Neural cell (in vitro differentiated cells): ENCODE results near the gene DNAJB1.

ENCODE experiments used
- CTCF ChIP-seq: fragments of 450-650 bp; IDR thresholded peaks from 2 replicates; pipeline ENCODE4 v1.5.1; 2014; ENCODE audit warnings: antibody characterized with exemption, mild to moderate bottlenecking, moderate library complexity; ENCODE audit not compliant: poor library complexity, severe bottlenecking
- EP300 ChIP-seq: fragments of 450-650 bp; conservative IDR thresholded peaks from 2 replicates; pipeline ENCODE4 v1.6.1; 2014; ENCODE audit warnings: antibody characterized with exemption, mild to moderate bottlenecking, moderate library complexity; ENCODE audit not compliant: poor library complexity, severe bottlenecking
- EZH2 ChIP-seq: fragments of 200-600, 300-800 bp; shearing (Covaris generic), sonication (generic); IDR thresholded peaks from 2 replicates; pipeline ENCODE4 v1.6.1; 2014; ENCODE audit warnings: antibody characterized with exemption, low read length, borderline replicate concordance, mild to moderate bottlenecking; ENCODE audit not compliant: insufficient read depth, poor library complexity, severe bottlenecking
- MXI1 ChIP-seq: fragments of 450-650 bp; conservative IDR thresholded peaks from 2 replicates; pipeline ENCODE4 v1.6.1; 2014; ENCODE audit warnings: antibody characterized with exemption, mild to moderate bottlenecking; ENCODE audit not compliant: poor library complexity, severe bottlenecking
- POLR2AphosphoS5 ChIP-seq: IDR thresholded peaks from 2 replicates; pipeline ENCODE4 v1.6.1; 2012
- REST ChIP-seq: IDR thresholded peaks from 2 replicates; pipeline ENCODE4 v1.6.1; 2012; ENCODE audit warnings: borderline replicate concordance
- TAF1 ChIP-seq: IDR thresholded peaks from 2 replicates; pipeline ENCODE4 v1.6.1; 2012; ENCODE audit warnings: low read depth

GRCh38 chr19:14492756-14493337 lies 25.4 kb downstream of the DNAJB1 start:
- TF ChIP-seq EP300 = no peak
- no peak for TF ChIP-seq CTCF
- TF ChIP-seq TAF1 = no peak
- no peak for TF ChIP-seq POLR2AphosphoS5
- TF ChIP-seq EZH2 = no peak
- TF ChIP-seq MXI1 = no peak
- no peak for TF ChIP-seq REST
